Heart right ventricle (tissue), 16 donors: Measurements from ENCODE around the gene TUBA3C. TPM values are rescaled to one million over a fixed set of nuclear protein-coding genes. Genes with fewer than 3 reads are reported as not detected.

Experiments used
- ATAC-seq, 8 donors: fragments of 200-7000 bp; cut with Tn5 transposase; one replicate each; pipeline ENCODE4 v1.9.1; 2020; ENCODE audit warnings: mild to moderate bottlenecking in 8 of 8, moderate library complexity in 8 of 8, moderate number of reproducible peaks in 1 of 8
- DNase-seq, 2 donors: peaks; one replicate each; pipeline ENCODE4 v3.0.0-alpha.2; 2020
- H3K27ac ChIP-seq, 10 donors: fragments of 200-600 bp; sonication (generic) in 2 of 10; one replicate each; pipeline versions ENCODE4 v1.5.0 to v1.8.0; 2020 to 2022; ENCODE audit warnings: mild to moderate bottlenecking in 3 of 10
- H3K27me3 ChIP-seq, 7 donors: fragments of 200-600 bp; one replicate each; pipeline ENCODE4 v1.8.0; 2021 to 2022; ENCODE audit warnings: mild to moderate bottlenecking in 2 of 7
- H3K36me3 ChIP-seq, 9 donors: fragments of 200-600 bp; sonication (generic) in 1 of 9; one replicate each; pipeline versions ENCODE4 v1.5.0 to v1.8.0; 2020 to 2022; ENCODE audit warnings: mild to moderate bottlenecking in 2 of 9
- H3K4me1 ChIP-seq, 9 donors: fragments of 200-600 bp; sonication (generic) in 1 of 9; one replicate each; pipeline versions ENCODE4 v1.5.0 to v1.8.0; 2020 to 2022; ENCODE audit warnings: mild to moderate bottlenecking in 4 of 9
- H3K4me3 ChIP-seq, 10 donors: fragments of 200-600 bp; sonication (generic) in 2 of 10; one replicate each; pipeline versions ENCODE4 v1.5.0 to v1.8.0; 2020 to 2022; ENCODE audit warnings: mild to moderate bottlenecking in 7 of 10, moderate library complexity in 2 of 10
- H3K9me3 ChIP-seq, 11 donors: fragments of 200-600 bp in 10 of 11; sonication (generic) in 2 of 11; one replicate each; pipeline versions ENCODE4 v1.5.0 to v1.8.0; 2013 to 2022; ENCODE audit warnings: mild to moderate bottlenecking in 2 of 11, control low read depth in 1 of 11, moderate library complexity in 1 of 11
- CTCF ChIP-seq, 9 donors: fragments of 200-600 bp; sonication (generic) in 2 of 9; IDR thresholded peaks; one replicate each; pipeline versions ENCODE4 v1.5.0 to v1.8.0; 2021 to 2022; ENCODE audit warnings: antibody characterized with exemption in 9 of 9, mild to moderate bottlenecking in 5 of 9, moderate library complexity in 1 of 9
- WGBS, 2 donors: extraction: QIAGEN DNeasy Blood & Tissue Kit; methylation state at CpG; one replicate each; pipeline ENCODE4 v1.1.7; 2013; ENCODE audit warnings: inconsistent platforms in 1 of 2; 5-methylcytosine and 5-hydroxymethylcytosine counted together
- intact Hi-C, 10 donors: fragments of 100-400 bp; cut with DNase I; formaldehyde crosslinking; loops; one replicate each; pipeline versions ENCODE4 v1.11.1 to v1.14.2; 2022
- polyA plus RNA-seq, 2 donors: library from polyadenylated mRNA; stranded (reverse); fragments of 200-250 nt; gene quantifications; one replicate each; pipeline ENCODE4 v1.2.3, GENCODE V29; 2013
- total RNA-seq, 10 donors: library from RNA; stranded (reverse); fragmentation: NEBNext Ultra II Directional in 3 of 10; extraction: Animal tissue kit (Norgen Biotek cat#: 25700) in 3 of 10; gene quantifications; one replicate each; pipeline versions ENCODE4 v1.2.1 to v1.2.4, GENCODE V29; 2021 to 2023
- donor health status: Arrhythmogenic right ventricular cardiomyopathy.
- donor health status: ischemic (EF 13 %, LVEDD 7.1; RV severe dilation, severe dysfunction).
- donor health status: healthy with polysubstance abuse.
- donor health status: DM: no; HTN: yes; CAD: no.
- donor health status: DM: no; HTN: no; CAD: no.
- donor health status: ischemic (EF 25% LVEDD 6.9; RV normal size, moderate dysfunction).
- donor health status: ischemic (EF 25% LVEDD 5.7; RV mildly dilated, moderate dysfunction).
- donor health status: healthy.
- donor health status: DM: yes; HTN: yes; CAD: no.
- donor health status: Ischemic cardiomyopathy.
- donor health status: ischemic (EF 35%, LVEDD 5.7; RV mildly dilated, moderate dysfunction).
- donor health status: nonischemic (EF 11% LVEDD 7.7; RV severe dilation, severe dysfunction).
- donor health status: DM: yes; HTN: yes; CAD: no.
- donor health status: PGD.
- donor health status: ischemic (EF 29% LVEDD 5.4; RV normal size, mild dysfunction).
- donor health status: nonischemic (EF 23%, LVEDD 6.1; RV moderate dilation, normal function).

The TUBA3C gene
- total and polyA plus RNA-seq, 12 donors: 0.06 to 0.20 TPM; not detected in 10

- no peak for TF ChIP-seq CTCF (IDR thresholded peaks at IDR 0.05)
- Histone ChIP-seq H3K27me3 (no peaks in the 10 kb centered on the region), H3K9me3 (peaks cover 0 to 26% (median 5%) of the 10 kb centered on the region in 11 donors), H3K4me1 (no peaks in the 10 kb centered on the region), H3K4me3 (no peak overlapping the region), H3K36me3 (no peaks in the 10 kb centered on the region), H3K27ac (no peak overlapping the region)
- no peak for ATAC-seq
- no peak for DNase-seq
- WGBS, 2 donors: 70 to 78% methylated on average over 2 of the region's 2 CpGs
- intact Hi-C loops: no loop called here
Measured at GRCh38 chr13:19159181-19159580, 22.4 kb downstream of the TUBA3C start.

GRCh38 chr13:19158526-19159174 is 23.0 kb downstream of the TUBA3C start:
- no peak for DNase-seq
- no peaks in the 10 kb centered on the region for H3K27me3 ChIP-seq
- no peak overlapping the region for H3K4me3 ChIP-seq
- H3K27ac ChIP-seq: no peak overlapping the region
- 62 to 63% methylated on average over 9 of the region's 9 CpGs for WGBS, 2 donors
- no peak for ATAC-seq
- no peaks in the 10 kb centered on the region for H3K4me1 ChIP-seq
- intact Hi-C loops: no loop called here
- H3K36me3 ChIP-seq: no peaks in the 10 kb centered on the region
- TF ChIP-seq CTCF (IDR thresholded peaks at IDR 0.05): no peak
- peaks cover 0 to 21% (median 5%) of the 10 kb centered on the region in 11 donors for H3K9me3 ChIP-seq

- WGBS, 2 donors: 64 to 72% methylated on average over 6 of the region's 6 CpGs
- no peak for TF ChIP-seq CTCF (IDR thresholded peaks at IDR 0.05)
- Histone ChIP-seq H3K9me3 (peaks cover 0 to 15% (median 2%) of the 10 kb centered on the region in 11 donors), H3K4me1 (no peaks in the 10 kb centered on the region), H3K27ac (no peak overlapping the region), H3K36me3 (no peaks in the 10 kb centered on the region), H3K27me3 (no peaks in the 10 kb centered on the region), H3K4me3 (no peak overlapping the region)
- ATAC-seq (no peak), DNase-seq (no peak)
- intact Hi-C loops: no loop called here
Measured at GRCh38 chr13:19158006-19158405, 23.6 kb downstream of the TUBA3C start.

- no peaks in the 10 kb centered on the region for H3K4me1 ChIP-seq
- WGBS, 2 donors: 56 to 65% methylated on average over 2 of the region's 2 CpGs
- DNase-seq (no peak), ATAC-seq (no peak)
- peaks cover 0 to 9% (median 0%) of the 10 kb centered on the region in 11 donors for H3K9me3 ChIP-seq
- intact Hi-C loops: no loop called here
- TF ChIP-seq CTCF (IDR thresholded peaks at IDR 0.05): no peak
- no peaks in the 10 kb centered on the region for H3K27me3 ChIP-seq
- H3K27ac ChIP-seq: no peak overlapping the region
- H3K36me3 ChIP-seq: no peaks in the 10 kb centered on the region
- no peak overlapping the region for H3K4me3 ChIP-seq
Measured at GRCh38 chr13:19157461-19157860, 24.2 kb downstream of the TUBA3C start.
